A549 (cell line): ENCODE data around the gene NKX6-2. TPM values are rescaled to one million over a fixed set of nuclear protein-coding genes. Genes with fewer than 3 reads are reported as not detected.

Experiments
- ATAC-seq, 2 experiments: fragments of 200-7000 bp in 1 of 2; fragments of >200 bp in 1 of 2; cut with Nextera tagmentation in 1 of 2; cut with Tn5 transposase in 1 of 2; 3 replicates each; pipeline versions ENCODE4 v1.8.0 to v1.9.1; 2018 to 2020; ENCODE audit warnings: mild to moderate bottlenecking in 1 of 2, moderate library complexity in 1 of 2
- CTCF ChIA-PET: fragments of 300-600 bp; sonication (Branson Sonifier 250); formaldehyde crosslinking; extraction: SDS; loops from one replicate; lab custom pipeline; 2021; ENCODE audit warnings: antibody characterized with exemption, inconsistent platforms; lab: Yijun Ruan, JAX
- POLR2A ChIA-PET: fragments of 350-600 bp; formaldehyde crosslinking; extraction: SDS; loops from one replicate; lab custom pipeline; 2021; ENCODE audit warnings: antibody characterized with exemption, inconsistent platforms; lab: Yijun Ruan, JAX
- DNase-seq, 2 experiments: peaks; one replicate each; pipeline versions ENCODE4 v3.0.0 to v3.0.0-alpha.2; 2011 to 2016; ENCODE audit warnings: low read depth in 1 of 2, low spot score in 1 of 2
- FAIRE-seq: peaks from 2 replicates; lab custom pipeline; 2011; peaks lifted over from hg19 to GRCh38; lab: Jason Lieb, UNC
- H3K27ac ChIP-seq, 2 experiments: fragments of >200 bp; sonication (Bioruptor Twin); formaldehyde crosslinking; 3 replicates each; pipeline ENCODE4 v1.5.1; 2016 to 2017
- H3K4me1 ChIP-seq: fragments of >200 bp; sonication (Bioruptor Twin); formaldehyde crosslinking; 3 replicates; pipeline ENCODE4 v1.6.1; 2016
- H3K4me2 ChIP-seq: fragments of >200 bp; sonication (Bioruptor Twin); formaldehyde crosslinking; 3 replicates; pipeline ENCODE4 v1.6.1; 2016
- H3K4me3 ChIP-seq: fragments of >200 bp; sonication (Bioruptor Twin); formaldehyde crosslinking; 3 replicates; pipeline ENCODE4 v1.5.1; 2016
- H3K9me3 ChIP-seq: fragments of >200 bp; sonication (Bioruptor Twin); formaldehyde crosslinking; 3 replicates; pipeline ENCODE4 v1.6.1; 2016
- CHD2 ChIP-seq: fragments of 150-350 bp; IDR thresholded peaks from 2 replicates; pipeline ENCODE4 v1.6.1; 2014; ENCODE audit warnings: low read length; ENCODE audit not compliant: partially characterized antibody
- CTCF ChIP-seq: fragments of >200 bp; sonication (Bioruptor Twin); formaldehyde crosslinking; IDR thresholded peaks from 3 replicates; pipeline ENCODE4 v1.5.1; 2016
- FOSL2 ChIP-seq, 2 experiments: fragments of 450-650 bp in 1 of 2; fragments of >200 bp in 1 of 2; sonication (Bioruptor Twin) in 1 of 2; formaldehyde crosslinking; IDR thresholded peaks; 2 replicates each; pipeline versions ENCODE4 v1.5.0 to v1.6.1; 2016 to 2020; ENCODE audit warnings: mild to moderate bottlenecking in 1 of 2, moderate library complexity in 1 of 2
- FOXS1 ChIP-seq: fragments of 250-450 bp; sonication (Bioruptor Pico); IDR thresholded peaks from 2 replicates; pipeline ENCODE4 v1.5.0; 2020; ENCODE audit warnings: mild to moderate bottlenecking, moderate library complexity
- JUNB ChIP-seq: fragments of >200 bp; sonication (Bioruptor Twin); formaldehyde crosslinking; IDR thresholded peaks from 2 replicates; pipeline ENCODE4 v1.6.1; 2016
- KDM1A ChIP-seq: fragments of 200-600 bp; sonication (generic); IDR thresholded peaks from 2 replicates; pipeline ENCODE4 v1.6.1; 2016; ENCODE audit warnings: low read depth, mild to moderate bottlenecking
- RNF2 ChIP-seq: fragments of 200-600 bp; sonication (generic); IDR thresholded peaks from 2 replicates; pipeline ENCODE4 v1.6.1; 2016; ENCODE audit warnings: low read depth, mild to moderate bottlenecking, antibody characterized with exemption, moderate library complexity, borderline replicate concordance
- ZNF302 ChIP-seq: fragments of 250-450 bp; sonication (Bioruptor Pico); IDR thresholded peaks from 2 replicates; pipeline ENCODE4 v1.9.0; 2021; ENCODE audit warnings: inconsistent platforms, mild to moderate bottlenecking, moderate library complexity
- WGBS: methylation state at CpG from one replicate; pipeline ENCODE4 v1.1.6; 2017; ENCODE audit errors: missing lambda C conversion rate; 5-methylcytosine and 5-hydroxymethylcytosine counted together
- polyA plus RNA-seq, 4 experiments: library from polyadenylated mRNA; depleted of rRNA in 3 of 4; stranded (reverse); fragments of >200 nt; fragmentation: RNase III in 1 of 4; extraction: RNeasy Plus Mini Kit Qiagen cat#74134 plus additional on column Dnase treatment in 1 of 4; gene quantifications; 2 replicates in 3 of 4; 3 replicates in 1 of 4; pipeline ENCODE4 v1.2.3, GENCODE V29; 2011 to 2017
- TF ChIP-seq, protein P1 (sequence below): fragments of 250-450 bp; sonication (Bioruptor Pico); IDR thresholded peaks from 2 replicates; pipeline ENCODE4 v1.5.0; 2020; ENCODE audit warnings: low read depth, mild to moderate bottlenecking, moderate library complexity

NKX6-2 gene
- polyA plus RNA-seq, 2 of the 4 experiments (the other 2 are of a cell fraction): not detected

GRCh38 chr10:132735341-132735775, 50.6 kb downstream of the NKX6-2 start:
- 87% methylated on average over 19 of the region's 19 CpGs for WGBS
- H3K27ac ChIP-seq: no peak overlapping the region
- H3K4me1 ChIP-seq: no peaks in the 10 kb centered on the region
- no peak for ATAC-seq
- ChIA-PET POLR2A (no interaction called here), CTCF (no interaction called here)
- no peak for TF ChIP-seq ZNF302 (CRISPR knock-in tag)
- TF ChIP-seq FOXS1 (CRISPR knock-in tag): no peak
- H3K4me3 ChIP-seq: no peak overlapping the region
- H3K4me2 ChIP-seq: no peak overlapping the region
- H3K9me3 ChIP-seq: no peaks in the 10 kb centered on the region
- no peak for DNase-seq
- FAIRE-seq: no peak

GRCh38 chr10:132733926-132734325, 52.0 kb downstream of the NKX6-2 start:
- CTCF ChIA-PET: interaction anchor here (0.7 to 1.5 kb wide), 2 partner anchors 8 to 63 kb away, joined by 5 to 6 read pairs; no protein-coding TSS in a partner anchor
- WGBS: 83% methylated on average over 12 of the region's 19 CpGs
- H3K4me1 ChIP-seq: no peaks in the 10 kb centered on the region
- no peak overlapping the region for H3K4me3 ChIP-seq
- DNase-seq (no peak), ATAC-seq (no peak), FAIRE-seq (no peak)
- no peak for TF ChIP-seq CTCF
- TF ChIP-seq JUNB: no peak
- TF ChIP-seq, protein P1, sequence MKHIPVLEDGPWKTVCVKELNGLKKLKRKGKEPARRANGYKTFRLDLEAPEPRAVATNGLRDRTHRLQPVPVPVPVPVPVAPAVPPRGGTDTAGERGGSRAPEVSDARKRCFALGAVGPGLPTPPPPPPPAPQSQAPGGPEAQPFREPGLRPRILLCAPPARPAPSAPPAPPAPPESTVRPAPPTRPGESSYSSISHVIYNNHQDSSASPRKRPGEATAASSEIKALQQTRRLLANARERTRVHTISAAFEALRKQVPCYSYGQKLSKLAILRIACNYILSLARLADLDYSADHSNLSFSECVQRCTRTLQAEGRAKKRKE (CRISPR knock-in tag): no peak
- no peak for TF ChIP-seq FOSL2 (IDR thresholded peaks at IDR 0.05)
- no peak for TF ChIP-seq FOSL2 (CRISPR knock-in tag; IDR thresholded peaks at IDR 0.05)
- TF ChIP-seq RNF2: no peak
- no peak for TF ChIP-seq CHD2
- TF ChIP-seq KDM1A: no peak
- no peak overlapping the region for H3K4me2 ChIP-seq
- no peaks in the 10 kb centered on the region for H3K9me3 ChIP-seq
- POLR2A ChIA-PET: no interaction called here
- H3K27ac ChIP-seq: no peak overlapping the region

Other genes starting within 250 kb of the NKX6-2 start
- gene INPP5A, start 248.4 kb downstream of the NKX6-2 start, polyA plus RNA-seq (2011; rRNA removed): 12.0 and 13.7 TPM in 2 replicates
- 11.5 to 15.1 TPM (median 12.3 TPM) in 3 replicates for gene INPP5A, start 248.4 kb downstream of the NKX6-2 start, polyA plus RNA-seq (2017; fragmentation: RNase III; extraction: RNeasy Plus Mini Kit Qiagen cat#74134 plus additional on column Dnase treatment)
- gene CFAP46, start 156.4 kb upstream of the NKX6-2 start, polyA plus RNA-seq (2011; rRNA removed): 0.42 and 0.88 TPM in 2 replicates
- 1.5 to 1.8 TPM (median 1.6 TPM) in 3 replicates for gene CFAP46, start 156.4 kb upstream of the NKX6-2 start, polyA plus RNA-seq (2017; fragmentation: RNase III; extraction: RNeasy Plus Mini Kit Qiagen cat#74134 plus additional on column Dnase treatment)